ENCODE data around the gene RPS6KA2.
"Not testable (repeated sequence)": the region's sequence is repeated elsewhere in the genome, so short reads cannot be mapped to it uniquely, and the experiment has no call there.

RPS6KA2 gene

DNA sequence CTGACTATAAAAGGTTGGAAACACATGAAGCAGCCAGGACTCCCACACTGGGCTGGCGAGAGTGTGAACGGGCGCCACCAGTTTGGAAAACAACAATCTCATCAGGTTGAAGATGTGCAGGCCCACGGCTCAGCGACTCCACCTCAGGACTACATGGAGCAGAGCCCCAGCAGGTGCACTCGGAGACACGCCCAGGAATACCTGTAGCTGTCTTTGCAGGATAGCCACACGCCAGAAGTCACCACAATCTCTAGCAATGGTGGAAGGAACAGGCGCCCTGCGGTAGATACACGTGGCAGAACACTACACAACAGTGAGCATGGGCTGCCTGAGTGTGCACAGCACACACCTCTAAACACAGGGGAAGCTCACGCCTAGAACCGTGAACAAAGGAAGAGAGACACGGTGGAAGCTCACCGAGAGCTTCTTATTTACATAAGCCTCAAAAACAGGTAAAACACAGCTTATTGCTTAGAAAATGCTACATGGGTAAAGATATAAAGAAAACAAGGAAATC lies 28.7 kb upstream of the RPS6KA2 start:
- no peak for DNase-seq

DNA sequence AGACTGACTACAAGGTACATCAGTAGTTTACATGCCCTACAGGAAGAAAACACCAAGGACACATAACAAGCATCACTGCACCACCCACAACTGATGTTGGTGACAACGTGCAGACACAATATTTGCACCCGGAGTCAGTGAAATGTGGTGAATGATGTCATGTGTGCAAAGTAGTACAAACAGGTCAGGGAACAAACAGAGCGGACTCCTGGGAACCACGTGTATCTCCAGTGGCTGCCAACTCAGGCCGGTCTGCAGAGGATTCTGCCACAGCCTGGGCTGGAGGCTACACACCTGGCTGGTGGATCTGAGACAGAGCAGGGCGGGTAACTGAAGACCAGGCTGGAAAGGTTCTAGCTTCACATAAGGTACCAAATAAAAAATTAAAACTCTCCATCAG lies 28.2 kb upstream of the RPS6KA2 start:
- DNase-seq = no peak

- peak; percentile 49 for DNase-seq
Measured at GRCh38 chr6:166654573-166654972, 27.5 kb upstream of the RPS6KA2 start.

DNA sequence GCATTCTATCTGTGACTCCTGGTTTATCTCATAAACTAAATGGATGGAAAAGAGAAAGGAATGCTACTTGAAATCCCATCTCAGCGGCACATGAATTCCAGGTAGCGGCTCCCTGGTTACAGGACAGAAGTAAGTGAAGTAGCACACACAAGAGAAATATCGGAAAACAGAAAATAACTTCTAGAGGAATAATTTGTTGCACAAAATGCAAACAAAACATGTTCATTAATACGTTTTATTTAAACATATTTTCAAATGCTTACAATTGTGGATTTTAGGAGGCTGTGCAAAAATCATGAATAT lies 26.5 kb upstream of the RPS6KA2 start:
- no peak for DNase-seq

DNA sequence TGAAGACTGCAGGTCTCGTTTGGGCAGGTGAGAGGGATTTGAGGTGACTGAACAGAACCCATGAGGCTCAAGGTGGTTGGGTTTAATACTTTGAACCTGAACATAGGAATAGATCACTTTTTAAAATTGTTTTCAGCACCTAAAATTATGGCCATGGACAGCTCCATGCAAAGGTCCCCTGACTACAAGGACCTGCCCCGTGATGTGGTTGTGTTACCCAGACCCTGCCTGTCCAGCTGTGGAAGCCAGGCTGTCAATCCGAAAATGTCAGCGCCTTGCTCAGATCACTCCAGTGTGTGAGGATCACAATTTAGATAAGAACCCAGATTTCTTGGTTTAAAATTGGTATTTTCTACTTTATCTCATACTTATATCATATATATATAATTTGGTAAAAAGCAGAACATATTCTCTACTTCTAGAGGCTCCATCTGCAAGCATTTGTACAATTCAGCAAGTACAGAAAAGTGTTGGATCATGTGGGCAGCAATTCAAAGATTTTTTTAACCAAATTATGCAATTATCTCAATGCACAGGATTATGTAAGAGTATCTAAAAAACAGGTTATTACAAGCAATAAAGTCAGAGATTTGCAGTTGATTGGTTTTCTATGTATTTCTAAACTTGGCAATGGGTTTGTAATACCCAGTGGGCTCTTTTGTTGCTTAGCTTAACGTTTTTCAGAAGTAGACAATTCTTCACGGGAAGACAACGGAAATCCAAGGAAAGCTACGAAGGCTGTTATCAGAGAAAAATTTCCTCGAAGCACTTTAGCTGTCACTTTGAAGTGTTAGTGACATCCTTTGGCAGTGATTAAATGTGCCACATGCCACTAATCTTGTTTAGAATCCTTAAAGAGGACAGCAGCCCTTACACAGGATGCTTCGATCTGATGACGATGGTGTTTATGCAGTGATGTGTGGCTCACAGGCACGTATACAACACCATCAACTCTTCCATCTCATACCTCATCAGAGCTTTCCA lies 24.1 kb upstream of the RPS6KA2 start:
- DNase-seq = no peak

- no peak for DNase-seq
Measured at GRCh38 chr6:166650047-166650446, 23.0 kb upstream of the RPS6KA2 start.

DNA sequence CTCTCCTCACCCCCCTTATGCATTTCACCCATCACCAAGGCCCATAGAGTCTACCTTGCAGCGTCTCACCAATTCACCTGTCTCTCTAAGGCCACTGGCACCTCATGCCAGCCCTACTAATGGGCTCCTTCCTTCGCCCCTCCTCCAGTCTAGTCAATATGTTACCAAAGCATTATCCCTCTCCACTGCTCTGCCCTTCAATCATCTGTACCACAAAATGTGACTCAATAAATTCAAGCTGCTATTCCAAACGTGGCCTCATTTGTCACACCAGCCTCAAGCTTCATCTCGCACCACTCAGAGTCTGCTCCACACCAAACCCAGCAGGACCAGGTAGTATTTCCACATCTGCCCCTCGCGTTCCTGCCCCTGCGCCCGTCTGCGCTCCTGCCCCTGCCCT lies 21.8 kb upstream of the RPS6KA2 start:
- no peak for DNase-seq

DNA sequence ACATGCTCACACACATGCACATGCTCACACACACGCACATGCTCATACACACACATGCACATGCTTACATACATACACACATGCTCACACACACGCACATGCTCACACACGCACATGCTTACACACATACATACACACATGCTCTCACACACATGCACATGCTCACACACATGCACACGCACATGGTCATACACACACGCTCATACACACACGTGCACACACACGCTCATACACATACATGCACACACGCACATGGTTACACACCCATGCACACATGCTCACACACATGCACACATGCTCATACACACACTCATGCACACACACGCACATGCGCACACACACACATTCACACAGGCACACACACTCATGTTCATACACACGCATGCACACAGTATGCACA lies 20.8 kb upstream of the RPS6KA2 start:
- DNase-seq = no peak

DNA sequence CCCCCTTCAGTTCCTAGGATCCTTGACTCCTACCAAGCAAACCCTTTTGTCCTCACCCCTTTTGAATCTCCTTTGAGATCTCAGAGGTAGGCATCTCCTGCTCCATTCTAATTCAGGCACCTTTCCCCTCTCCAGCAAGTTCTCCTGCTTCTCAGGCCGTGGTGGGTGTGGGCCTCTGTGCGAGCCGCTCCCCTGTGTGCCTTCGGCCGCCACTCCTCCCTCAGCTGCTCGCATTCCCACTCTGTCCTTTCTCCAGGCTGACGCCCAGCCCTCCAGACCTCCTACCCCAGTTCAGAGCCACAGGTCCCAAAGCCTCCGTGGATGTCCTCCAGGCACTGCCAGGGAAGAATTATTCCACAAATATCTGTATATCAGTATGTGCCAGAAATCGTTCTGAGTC lies 19.7 kb upstream of the RPS6KA2 start:
- DNase-seq = no peak

DNA sequence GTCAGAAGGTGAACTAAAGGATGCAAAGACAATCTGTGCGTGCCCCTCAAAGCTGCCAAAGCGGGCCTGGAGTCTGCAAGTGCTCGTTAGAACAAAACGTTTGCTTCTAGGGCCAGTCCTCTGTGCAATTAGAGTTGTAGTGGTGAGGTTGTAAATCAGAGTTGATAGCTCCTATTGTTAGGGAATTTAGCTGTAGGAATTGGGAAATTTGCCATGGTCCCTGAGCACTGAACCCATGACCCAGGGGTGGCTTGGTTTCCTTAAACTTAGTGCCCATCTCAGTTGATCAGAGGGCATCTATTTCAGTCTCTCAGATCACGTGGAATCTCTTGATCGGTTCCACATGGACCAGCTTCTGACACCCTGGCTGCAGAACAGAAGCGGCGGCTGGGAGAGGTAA lies 18.8 kb upstream of the RPS6KA2 start:
- DNase-seq = peak; percentile 76

- DNase-seq = no peak
Measured at GRCh38 chr6:166644681-166645080, 17.6 kb upstream of the RPS6KA2 start.

DNA sequence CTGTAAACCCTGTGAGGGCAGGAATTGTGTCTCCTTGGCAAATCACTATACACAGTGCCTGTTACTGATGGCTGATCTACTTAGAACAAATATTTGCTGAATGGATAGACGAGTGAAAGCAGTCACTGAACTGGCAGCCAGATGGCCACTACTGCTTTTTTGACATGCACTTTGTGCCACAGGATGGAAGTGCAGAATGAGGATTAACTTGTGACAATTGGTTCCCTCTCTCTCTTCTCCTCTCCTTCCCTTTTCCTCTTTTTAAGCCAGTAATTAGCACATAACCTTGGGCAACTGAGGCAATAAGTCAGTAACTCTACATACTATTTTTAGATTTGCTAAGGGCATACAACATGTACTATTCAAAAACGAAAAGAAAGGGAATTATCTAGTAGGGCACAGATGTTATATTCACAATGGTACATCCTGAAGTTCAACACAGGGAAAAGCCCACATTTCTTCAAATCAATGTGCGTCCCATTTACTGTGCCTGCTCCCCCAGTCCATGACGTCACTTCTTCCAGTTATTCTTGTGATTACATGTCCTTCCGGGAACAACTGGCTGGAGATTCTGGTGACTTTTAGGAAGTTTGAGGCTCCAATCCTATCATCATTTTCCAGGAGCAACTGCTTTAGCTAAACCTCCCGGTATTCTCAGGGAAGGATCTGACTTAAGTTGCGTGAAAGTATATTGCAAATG lies 17.0 kb upstream of the RPS6KA2 start:
- no peak for DNase-seq

GRCh38 chr6:166642646-166643045 lies 15.6 kb upstream of the RPS6KA2 start:
- no peak for DNase-seq

- DNase-seq = no peak
Measured at GRCh38 chr6:166640342-166641043, 13.4 kb upstream of the RPS6KA2 start.

DNA sequence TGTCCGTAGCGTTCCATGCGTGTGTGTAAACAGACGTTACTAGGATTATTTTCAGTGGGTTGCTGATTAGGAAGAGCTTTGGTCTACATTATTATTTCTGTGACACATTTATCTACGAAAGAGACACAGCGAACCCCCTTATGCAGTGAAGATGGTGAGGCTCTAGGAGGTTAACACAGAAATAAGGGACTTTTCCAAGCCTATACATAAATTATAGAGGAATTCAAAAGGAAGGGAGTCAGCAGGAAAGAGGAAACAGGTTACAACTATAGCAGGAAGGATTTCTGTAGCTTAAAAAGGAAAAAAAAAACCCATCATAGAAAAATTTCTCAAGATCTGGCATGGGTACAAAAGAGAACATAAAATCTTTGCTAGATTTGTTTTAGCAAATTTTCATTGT lies 12.9 kb upstream of the RPS6KA2 start:
- DNase-seq = no peak

DNA sequence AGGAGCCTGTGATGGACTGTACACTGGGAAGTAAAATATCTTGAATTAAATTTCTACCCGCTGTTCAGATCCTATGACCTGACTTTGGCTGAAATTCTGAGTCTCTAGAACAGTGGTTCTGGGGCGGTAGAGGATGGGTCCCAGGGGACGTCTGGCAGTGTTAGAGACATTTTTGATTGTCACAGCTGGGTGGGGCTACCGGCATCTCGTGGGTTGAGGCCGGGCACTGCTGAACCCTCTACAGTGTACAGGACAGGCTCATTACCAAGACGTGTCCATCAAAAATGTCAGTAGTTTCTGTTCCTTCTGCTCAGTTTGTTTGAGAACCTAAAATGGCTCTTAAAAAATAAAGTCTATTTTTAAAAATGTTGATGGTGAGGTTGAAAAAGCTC lies 11.5 kb upstream of the RPS6KA2 start:
- DNase-seq = no peak

DNA sequence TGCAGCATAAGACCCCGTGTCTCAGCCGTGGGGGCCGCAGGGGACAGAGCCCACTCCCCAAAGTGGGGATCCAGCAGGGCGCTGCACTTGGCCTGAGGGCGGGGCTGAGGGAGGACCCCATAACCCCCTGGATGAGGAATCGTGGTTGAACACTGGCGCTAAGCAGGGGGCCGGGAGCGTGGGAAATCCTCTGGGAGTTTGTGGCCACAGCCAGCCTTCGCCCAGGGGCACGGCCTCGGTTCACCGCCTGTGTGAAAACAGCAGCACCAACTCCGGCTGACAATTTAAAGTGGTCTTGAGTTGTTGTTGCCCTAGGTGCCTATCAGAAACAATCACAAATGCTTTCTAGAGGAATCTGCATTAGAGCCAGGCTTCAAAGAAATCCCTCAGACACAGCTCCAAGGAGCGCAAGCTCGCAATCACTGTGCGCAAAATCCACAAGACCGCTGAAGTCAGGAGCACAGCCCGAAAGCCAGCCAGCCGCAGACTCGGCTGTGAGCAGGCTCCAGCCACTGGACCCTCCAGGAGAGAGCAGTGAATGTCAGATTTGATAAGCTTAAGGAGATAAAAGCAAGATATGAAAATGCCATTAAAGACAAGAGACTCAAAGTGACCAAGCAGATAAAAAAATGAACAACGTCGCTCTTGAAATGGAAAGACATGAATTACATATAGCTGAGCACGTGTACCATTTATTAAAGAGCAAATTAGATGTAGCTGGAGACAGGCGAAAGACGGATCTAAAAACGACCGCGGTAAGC lies 10.9 kb upstream of the RPS6KA2 start:
- peak; percentile 66 for DNase-seq

DNA sequence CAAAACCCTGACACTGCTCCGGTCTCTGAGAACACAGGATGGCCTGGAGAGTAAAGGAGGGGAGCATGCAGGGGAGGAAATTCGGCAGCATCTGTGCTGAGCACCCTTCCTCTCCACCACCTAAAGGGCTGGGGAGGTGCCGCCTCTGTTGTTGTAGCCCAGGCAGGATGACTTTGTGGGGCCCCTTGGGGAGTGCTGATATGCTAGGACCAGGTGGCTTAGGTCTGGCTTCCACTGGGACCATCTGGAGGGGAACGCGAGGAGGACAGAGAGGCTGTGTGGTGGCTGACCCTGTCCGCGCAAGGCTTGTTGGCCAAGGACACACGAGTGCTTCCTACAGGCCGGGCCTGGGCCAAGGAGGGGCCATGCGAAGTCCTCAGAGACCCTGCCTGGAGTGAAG lies 9.9 kb upstream of the RPS6KA2 start:
- DNase-seq = no peak

DNA sequence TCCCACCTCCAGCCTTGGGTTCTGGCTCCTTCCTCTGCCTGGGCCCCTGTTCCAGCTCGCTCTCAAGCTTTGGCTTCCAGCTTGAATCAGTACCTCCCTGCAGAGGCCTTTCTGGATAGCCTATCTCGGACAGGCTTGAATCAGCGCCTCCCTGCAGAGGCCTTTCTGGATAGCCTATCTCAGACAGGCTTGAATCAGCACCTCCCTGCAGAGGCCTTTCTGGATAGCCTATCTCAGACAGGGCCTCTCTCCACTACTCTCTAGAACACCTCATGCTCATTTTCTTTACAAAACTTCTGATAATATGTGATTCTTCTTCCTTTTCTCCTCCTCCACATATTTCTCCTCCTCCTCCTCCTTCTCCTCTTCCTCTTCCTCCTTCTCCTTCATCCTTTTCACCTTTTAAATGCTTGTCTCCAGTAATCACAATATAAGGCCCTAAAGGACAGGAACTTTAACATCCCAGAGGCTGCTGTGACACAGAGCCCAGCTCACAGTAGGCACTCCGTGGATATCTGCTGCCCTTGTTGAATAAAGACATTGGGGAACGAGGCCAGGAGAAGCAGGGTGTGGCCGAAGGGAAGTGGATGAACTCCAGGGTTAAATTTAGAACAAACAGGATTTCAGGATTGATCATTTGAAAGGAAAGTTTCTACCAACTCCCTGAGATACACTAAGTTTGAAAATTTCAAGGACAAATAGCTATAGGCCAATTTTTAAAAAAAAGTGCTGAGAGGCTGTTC lies 9.3 kb upstream of the RPS6KA2 start:
- DNase-seq = no peak

- DNase-seq = no peak
Measured at GRCh38 chr6:166635013-166635970, 8.2 kb upstream of the RPS6KA2 start.

DNA sequence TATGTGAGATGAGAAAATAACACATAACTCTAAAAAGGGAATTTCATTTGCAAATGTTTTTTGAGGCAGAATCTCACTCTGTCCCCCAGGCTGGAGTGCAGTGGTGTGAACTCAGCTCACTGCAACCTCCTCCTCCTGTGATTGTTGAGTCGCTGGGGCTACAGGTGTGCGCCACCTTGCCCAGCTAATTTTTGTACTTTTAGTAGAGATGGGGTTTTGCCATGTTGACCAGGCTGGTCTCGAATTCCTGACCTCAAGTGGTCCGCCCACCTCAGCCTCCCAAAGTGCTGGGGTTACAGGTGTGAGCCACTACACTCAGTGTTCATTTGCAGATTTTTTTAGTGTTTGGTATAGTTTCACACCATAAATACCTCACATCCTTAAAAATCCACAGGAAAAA lies 7.5 kb upstream of the RPS6KA2 start:
- not testable (repeated sequence) for DNase-seq

Data from eye (tissue), 1 donor.